SW 1271 (cell line): Measurements from ENCODE around the gene RGSL1.

Experiments used
- DNase-seq, 2 experiments: peaks; one replicate each; lab custom pipeline; 2025; lab: John Stamatoyannopoulos, UW

Gene RGSL1

GRCh38 chr1:182588500-182589396, 138.8 kb downstream of the RGSL1 start, which contains the start of gene RNASEL:
TSS of gene RNASEL (minus strand) at chr1:182589256. CDS start at chr1:182586806, 2,450 bp downstream.
- DNase-seq: peak; percentile 27 to 79

GRCh38 chr1:182589520-182589919, 139.6 kb downstream of the RGSL1 start:
- no peak for DNase-seq

- no peak for DNase-seq
These were observed 140.0 kb downstream of the RGSL1 start for GRCh38 chr1:182589931-182590330.

- peak in 1 of 2 experiments; percentile 5 for DNase-seq
These were observed 145.8 kb downstream of the RGSL1 start for GRCh38 chr1:182595641-182596240.

GRCh38 chr1:182596934-182597333, 147.0 kb downstream of the RGSL1 start:
- no peak for DNase-seq

- no peak for DNase-seq
These were observed 148.3 kb downstream of the RGSL1 start for GRCh38 chr1:182598296-182598695.

- DNase-seq: no peak
These were observed 149.4 kb downstream of the RGSL1 start for GRCh38 chr1:182599339-182599738.

GRCh38 chr1:182600036-182600713, 150.2 kb downstream of the RGSL1 start:
- no peak for DNase-seq

- no peak for DNase-seq
These were observed 150.9 kb downstream of the RGSL1 start for GRCh38 chr1:182600745-182601415.

GRCh38 chr1:182601416-182601786, 151.5 kb downstream of the RGSL1 start:
- peak in 1 of 2 experiments; percentile 65 for DNase-seq

- DNase-seq: no peak
These were observed 152.0 kb downstream of the RGSL1 start for GRCh38 chr1:182601913-182602312.

GRCh38 chr1:182602935-182603645, 153.1 kb downstream of the RGSL1 start:
- DNase-seq: no peak

GRCh38 chr1:182603646-182604174, 153.8 kb downstream of the RGSL1 start:
- DNase-seq: no peak

- peak; percentile 43 to 50 for DNase-seq
These were observed 154.5 kb downstream of the RGSL1 start, which contains the start of gene RGS16 for GRCh38 chr1:182604175-182605164. TSS of gene RGS16 (minus strand) at chr1:182604389. CDS start at chr1:182604259, 130 bp downstream.

- no peak for DNase-seq
These were observed 157.6 kb downstream of the RGSL1 start for GRCh38 chr1:182607566-182607965.

GRCh38 chr1:182608236-182608635, 158.3 kb downstream of the RGSL1 start:
- no peak for DNase-seq

- no peak for DNase-seq
These were observed 159.1 kb downstream of the RGSL1 start for GRCh38 chr1:182608845-182609610.
